IMR-90 (cell line): ENCODE measurements around the gene ADCY5. TPM values are rescaled to one million over a fixed set of nuclear protein-coding genes. Genes with fewer than 3 reads are reported as not detected.

Source experiments
- ATAC-seq: fragments of 200-7000 bp; cut with Tn5 transposase; 2 replicates; pipeline ENCODE4 v1.9.1; 2020; ENCODE audit warnings: low read depth, mild to moderate bottlenecking, moderate library complexity
- BruUV-seq: library from RNA; stranded (reverse); fragments of 400-500 nt; replicated peaks from 2 replicates; lab custom pipeline; 2021; lab: Mats Ljungman, UMichigan
- CTCF ChIA-PET: fragments of 300-600 bp; formaldehyde crosslinking; extraction: SDS; loops from one replicate; lab custom pipeline; 2021; ENCODE audit warnings: antibody characterized with exemption; lab: Yijun Ruan, JAX
- POLR2A ChIA-PET: fragments of 300-600 bp; sonication (Branson Sonifier 250); formaldehyde crosslinking; loops from one replicate; lab custom pipeline; 2022; ENCODE audit warnings: antibody characterized with exemption; ENCODE audit not compliant: unreplicated experiment; lab: Charles Lee
- DNase-seq: peaks from one replicate; pipeline ENCODE4 v3.0.0; 2013
- H2AFZ ChIP-seq: replicated peaks from 2 replicates; pipeline ENCODE3; 2013; ENCODE audit warnings: low read length, mild to moderate bottlenecking; ENCODE audit not compliant: poor library complexity
- H2AK5ac ChIP-seq: 2 replicates; pipeline ENCODE4 v1.6.1; 2013; ENCODE audit warnings: low read depth, low read length, inconsistent platforms
- H2AK9ac ChIP-seq: replicated peaks from 2 replicates; pipeline ENCODE3; 2013; ENCODE audit warnings: mild to moderate bottlenecking, low read depth, low read length, moderate library complexity; ENCODE audit not compliant: poor library complexity
- H2BK120ac ChIP-seq: 2 replicates; pipeline ENCODE4 v1.6.1; 2013; ENCODE audit warnings: low read depth, low read length, inconsistent platforms
- H2BK15ac ChIP-seq: 3 replicates; pipeline ENCODE4 v1.6.1; 2013; ENCODE audit warnings: low read depth, low read length, inconsistent platforms
- H2BK20ac ChIP-seq: 2 replicates; pipeline ENCODE4 v1.6.1; 2013; ENCODE audit warnings: low read depth, mild to moderate bottlenecking, inconsistent platforms, low read length, moderate library complexity
- H2BK5ac ChIP-seq: 2 replicates; pipeline ENCODE4 v1.6.1; 2013; ENCODE audit warnings: mild to moderate bottlenecking, low read depth, low read length, inconsistent platforms; ENCODE audit not compliant: poor library complexity, severe bottlenecking
- H3K14ac ChIP-seq: replicated peaks from 2 replicates; pipeline ENCODE4 v1.6.1; 2013; ENCODE audit warnings: low read depth, low read length, inconsistent platforms
- H3K18ac ChIP-seq: 2 replicates; pipeline ENCODE4 v1.6.1; 2013; ENCODE audit warnings: low read depth, low read length, control low read depth
- H3K23ac ChIP-seq: 2 replicates; pipeline ENCODE4 v1.6.1; 2013; ENCODE audit warnings: low read depth, low read length, inconsistent platforms
- H3K27ac ChIP-seq: 2 replicates; pipeline ENCODE4 v1.5.1; 2013; ENCODE audit warnings: mild to moderate bottlenecking, control low read depth, low read length; ENCODE audit not compliant: insufficient read depth
- H3K27me3 ChIP-seq: 2 replicates; pipeline ENCODE4 v1.6.1; 2013; ENCODE audit warnings: low read length; ENCODE audit not compliant: control insufficient read depth, insufficient read depth
- H3K36me3 ChIP-seq: 2 replicates; pipeline ENCODE4 v1.6.1; 2013; ENCODE audit warnings: low read length, mixed read lengths; ENCODE audit not compliant: control insufficient read depth, insufficient read depth
- H3K4ac ChIP-seq: 2 replicates; pipeline ENCODE4 v1.6.1; 2013; ENCODE audit warnings: low read depth, low read length, inconsistent platforms
- H3K4me1 ChIP-seq: 2 replicates; pipeline ENCODE4 v1.6.1; 2013; ENCODE audit warnings: low read length, mixed read lengths; ENCODE audit not compliant: control insufficient read depth, insufficient read depth
- H3K4me2 ChIP-seq: 2 replicates; pipeline ENCODE4 v1.6.1; 2013; ENCODE audit warnings: low read depth, mild to moderate bottlenecking, control low read depth, low read length, moderate library complexity
- H3K4me3 ChIP-seq: 2 replicates; pipeline ENCODE4 v1.5.1; 2013; ENCODE audit warnings: low read depth, mild to moderate bottlenecking, control low read depth, low read length, moderate library complexity; ENCODE audit not compliant: insufficient read depth
- H3K56ac ChIP-seq: 2 replicates; pipeline ENCODE4 v1.6.1; 2013; ENCODE audit warnings: low read length, inconsistent platforms; ENCODE audit not compliant: insufficient read depth; ENCODE audit errors: extremely low read depth
- H3K79me1 ChIP-seq, 2 experiments: 2 replicates each; pipeline ENCODE4 v1.6.1; 2013; ENCODE audit warnings: low read length in 2 of 2, inconsistent platforms in 1 of 2, low read depth in 1 of 2
- H3K9ac ChIP-seq: 2 replicates; pipeline ENCODE4 v1.6.1; 2013; ENCODE audit warnings: low read depth, low read length, control low read depth
- H3K9me1 ChIP-seq: 2 replicates; pipeline ENCODE4 v1.6.1; 2013; ENCODE audit warnings: low read length, inconsistent platforms; ENCODE audit not compliant: insufficient read depth
- H3K9me3 ChIP-seq: 2 replicates; pipeline ENCODE4 v1.6.1; 2013; ENCODE audit warnings: low read length; ENCODE audit not compliant: control insufficient read depth, insufficient read depth
- H4K20me1 ChIP-seq: 2 replicates; pipeline ENCODE4 v1.6.1; 2013; ENCODE audit warnings: low read length, inconsistent platforms; ENCODE audit not compliant: insufficient read depth
- H4K5ac ChIP-seq: 2 replicates; pipeline ENCODE4 v1.6.1; 2013; ENCODE audit warnings: mild to moderate bottlenecking, low read depth, low read length, control low read depth
- H4K8ac ChIP-seq, 2 experiments: 2 replicates each; pipeline ENCODE4 v1.6.1; 2013; ENCODE audit warnings: low read depth in 2 of 2, low read length in 2 of 2, control low read depth in 1 of 2, inconsistent platforms in 1 of 2
- H4K91ac ChIP-seq: 2 replicates; pipeline ENCODE4 v1.6.1; 2013; ENCODE audit warnings: low read depth, low read length, inconsistent platforms; ENCODE audit not compliant: insufficient read depth
- BHLHE40 ChIP-seq: fragments of 150-350 bp; IDR thresholded peaks from 2 replicates; pipeline ENCODE4 v1.6.1; 2016; ENCODE audit warnings: mild to moderate bottlenecking, low read depth, low read length
- ELK1 ChIP-seq: fragments of 150-350 bp; IDR thresholded peaks from 2 replicates; pipeline ENCODE4 v1.6.1; 2016; ENCODE audit warnings: low read depth, mild to moderate bottlenecking, low read length, moderate library complexity, borderline replicate concordance
- MAZ ChIP-seq: IDR thresholded peaks from 2 replicates; pipeline ENCODE4 v1.6.1; 2012; ENCODE audit warnings: low read depth, mild to moderate bottlenecking, low read length, improper control_type of control experiment, moderate library complexity, borderline replicate concordance
- NFE2L2 ChIP-seq: fragments of 150-350 bp; IDR thresholded peaks from 2 replicates; pipeline ENCODE4 v1.6.1; 2016; ENCODE audit warnings: low read depth, mild to moderate bottlenecking, low read length
- RAD21 ChIP-seq: IDR thresholded peaks from 2 replicates; pipeline ENCODE4 v1.6.1; 2012; ENCODE audit warnings: low read length, improper control_type of control experiment
- SMC3 ChIP-seq: fragments of 150-350 bp; IDR thresholded peaks from 2 replicates; pipeline ENCODE4 v1.6.1; 2016; ENCODE audit warnings: low read depth, mild to moderate bottlenecking, antibody characterized with exemption, low read length, moderate library complexity
- WGBS, 2 experiments: methylation state at CpG; one replicate each; pipeline versions ENCODE4 v1.1.5 to v1.1.7; 2013; ENCODE audit warnings: missing lambda C conversion rate in 2 of 2; ENCODE audit not compliant: insufficient read length in 1 of 2; ENCODE audit errors: extremely low coverage in 2 of 2; 5-methylcytosine and 5-hydroxymethylcytosine counted together
- dilution Hi-C: fragments of 300-500 bp; cut with HindIII; formaldehyde crosslinking; loops from one replicate; pipeline ENCODE4 v1.14.3; 2018; ENCODE audit warnings: low sequenced_read_pairs; ENCODE audit not compliant: unreplicated experiment
- in situ Hi-C: fragments of 300-500 bp; cut with MboI; formaldehyde crosslinking; loops from 3 replicates; pipeline ENCODE4 v1.14.3; 2019; ENCODE audit warnings: low sequenced_read_pairs, inconsistent platforms, mixed read lengths
- intact Hi-C: fragments of 100-400 bp; cut with micrococcal nuclease; formaldehyde crosslinking; loops from 2 replicates; pipeline ENCODE4 v1.10.0; 2022
- polyA plus RNA-seq, 3 experiments: library from polyadenylated mRNA; depleted of rRNA; stranded (reverse); fragments of >200 nt; gene quantifications; 2 replicates each; pipeline ENCODE4 v1.2.3, GENCODE V29; 2012; ENCODE audit warnings: low replicate concordance in 1 of 3
- total RNA-seq: library from RNA; depleted of rRNA; stranded (reverse); fragments of >200 nt; gene quantifications from 2 replicates; pipeline ENCODE4 v1.2.3, GENCODE V29; 2012

Gene ADCY5
- total and polyA plus RNA-seq, 2 of the 4 experiments (the other 2 are of a cell fraction) = 0.14 to 0.18 TPM

- ChIA-PET POLR2A (no interaction called here), CTCF (no interaction called here)
- Histone ChIP-seq H3K4ac (no peak overlapping the region), H4K5ac (no peak overlapping the region), H3K9me1 (0 out of 2 replicates have a peak, but pooled peaks cover 5% of the 10 kb centered on the region), H3K36me3 (no peaks in the 10 kb centered on the region), H2AK9ac (no peak overlapping the region), H2BK20ac (no peak overlapping the region), H3K23ac (no peak overlapping the region), H2BK5ac (no peak overlapping the region), H2AFZ (no peak overlapping the region), H3K18ac (no peak overlapping the region), H4K8ac (no peak overlapping the region), H2BK120ac (no peak overlapping the region), H3K14ac (no peak overlapping the region), H4K20me1 (no peaks in the 10 kb centered on the region), H3K79me1 (no peaks in the 10 kb centered on the region), H2BK15ac (no peak overlapping the region), H3K56ac (no peak overlapping the region), H2AK5ac (no peak overlapping the region), H3K9me3 (no peaks in the 10 kb centered on the region), H3K27me3 (no peaks in the 10 kb centered on the region), H3K9ac (no peak overlapping the region), H3K4me1 (no peaks in the 10 kb centered on the region), H3K4me2 (no peak overlapping the region), H3K4me3 (no peak overlapping the region), H4K91ac (no peak overlapping the region), H3K27ac (no peak overlapping the region)
- in situ Hi-C loops (no loop called here), intact Hi-C loops (no loop called here), dilution Hi-C loops (no loop called here)
- ATAC-seq (no peak), DNase-seq (no peak)
- no peak for TF ChIP-seq SMC3
- TF ChIP-seq BHLHE40 = no peak
- TF ChIP-seq ELK1 = no peak
- TF ChIP-seq MAZ = no peak
- no peak for TF ChIP-seq RAD21
- no peak for TF ChIP-seq NFE2L2
- WGBS, 2 experiments = no CpG with 5 or more reads among the region's 3 CpGs
- no TSS peak for BruUV-seq
Observed at GRCh38 chr3:123281406-123281805, 167.5 kb downstream of the ADCY5 start.
